ENCODE measurements around the gene PRPF40B. TPM values are rescaled to one million over a fixed set of nuclear protein-coding genes. Genes with fewer than 3 reads are reported as not detected.

PRPF40B gene
- polyA plus RNA-seq, 2 of the 4 experiments (the other 2 are of a cell fraction) = 15.0 to 17.0 TPM

GRCh38 chr12:49644620-49644994 lies 21.2 kb downstream of the PRPF40B start:
- no peak overlapping the region for H3K27ac ChIP-seq
- TF ChIP-seq MAX (IDR thresholded peaks at IDR 0.05) (0 out of 2 replicates have a peak, but pooled peaks have one; percentile 32), CTCF (IDR thresholded peaks at IDR 0.05) (peak; percentile 90), RAD21 (conservative IDR thresholded peaks at IDR 0.05 in 1 of 2, IDR thresholded peaks at IDR 0.05 in 1 of 2) (peak; percentile 87 to 96), ESRRA (IDR thresholded peaks at IDR 0.05; ENCODE audit: borderline replicate concordance, low read length) (no peak), NPAS2 (CRISPR knock-in tag; IDR thresholded peaks at IDR 0.05; ENCODE audit: borderline replicate concordance) (no peak), SMC3 (IDR thresholded peaks at IDR 0.05) (peak; percentile 85)
- H3K4me1 ChIP-seq = no peaks in the 10 kb centered on the region
- peak; percentile 68 to 86 for DNase-seq (ENCODE audit: low read depth in 1 of 2, low spot score in 1 of 2)
- peak; percentile 68 to 92; a peak in 5 of 6 replicates for ATAC-seq
- ChIA-PET POLR2A (interaction anchor here (1.9 kb wide), 1 partner anchor 96 kb away, joined by 5 read pairs; no protein-coding TSS in a partner anchor), CTCF (interaction anchor here (0.7 to 14.8 kb wide), 29 partner anchors 8 to 461 kb away, joined by 3 to 260 read pairs (median 5); partner anchors contain the start of genes FMNL3 and PRPF40B)
- H3K4me3 ChIP-seq = no peak overlapping the region
- no peaks in the 10 kb centered on the region for H3K9me3 ChIP-seq
- peak; percentile 79 for FAIRE-seq
- WGBS (ENCODE audit: missing lambda C conversion rate) = 10% methylated on average over 2 of the region's 2 CpGs
- no peak overlapping the region for H3K4me2 ChIP-seq

GRCh38 chr12:49645146-49646039 lies 22.0 kb downstream of the PRPF40B start:
- no peaks in the 10 kb centered on the region for H3K4me1 ChIP-seq
- DNase-seq (ENCODE audit: low read depth in 1 of 2, low spot score in 1 of 2) = no peak
- no peak for FAIRE-seq
- ChIA-PET CTCF (interaction anchor here (0.6 to 14.8 kb wide), 31 partner anchors 9 to 462 kb away, joined by 3 to 260 read pairs (median 4); partner anchors contain the start of genes FMNL3 and PRPF40B), POLR2A (interaction anchor here (1.9 kb wide), 1 partner anchor 96 kb away, joined by 5 read pairs; no protein-coding TSS in a partner anchor)
- H3K4me3 ChIP-seq = no peak overlapping the region
- no peak overlapping the region for H3K27ac ChIP-seq
- ATAC-seq = no peak
- 94% methylated on average over 2 of the region's 6 CpGs for WGBS (ENCODE audit: missing lambda C conversion rate)
- no peak for TF ChIP-seq JUN (IDR thresholded peaks at IDR 0.05)
- no peak for TF ChIP-seq POLR2A (IDR thresholded peaks at IDR 0.05; ENCODE audit: low read length)
- TF ChIP-seq PBX3 (IDR thresholded peaks at IDR 0.05) = no peak
- no peak for TF ChIP-seq NPAS2 (CRISPR knock-in tag; IDR thresholded peaks at IDR 0.05; ENCODE audit: borderline replicate concordance)
- TF ChIP-seq ELK1 (IDR thresholded peaks at IDR 0.05; ENCODE audit: low read depth, low read length) = no peak
- TF ChIP-seq EP300 (IDR thresholded peaks at IDR 0.05) = no peak
- no peak for TF ChIP-seq FOSL2 (IDR thresholded peaks at IDR 0.05)
- no peak for TF ChIP-seq FOSL2 (CRISPR knock-in tag; IDR thresholded peaks at IDR 0.05)
- TF ChIP-seq ATOH8 (CRISPR knock-in tag; IDR thresholded peaks at IDR 0.05; ENCODE audit: low read depth) = no peak
- TF ChIP-seq CTCF (IDR thresholded peaks at IDR 0.05) = no peak
- no peak for TF ChIP-seq JUNB (IDR thresholded peaks at IDR 0.05)
- no peak for TF ChIP-seq BHLHE40 (IDR thresholded peaks at IDR 0.05; ENCODE audit: low read depth, low read length)
- TF ChIP-seq RCOR1 (IDR thresholded peaks at IDR 0.05; ENCODE audit: low read depth, low read length) = no peak
- TF ChIP-seq USF2 (IDR thresholded peaks at IDR 0.05) = no peak
- no peak for TF ChIP-seq ZNF302 (CRISPR knock-in tag; IDR thresholded peaks at IDR 0.05)
- TF ChIP-seq MAX (IDR thresholded peaks at IDR 0.05) = no peak
- no peak for TF ChIP-seq HOXA7 (CRISPR knock-in tag; IDR thresholded peaks at IDR 0.05)
- no peak for TF ChIP-seq ZSCAN20 (CRISPR knock-in tag; IDR thresholded peaks at IDR 0.05)
- no peak overlapping the region for H3K4me2 ChIP-seq
- H3K9me3 ChIP-seq = no peaks in the 10 kb centered on the region

Data from A549 (cell line).